Upper lobe of right lung (tissue), 1 donor: ENCODE results near the gene MTFP1. TPM values are rescaled to one million over a fixed set of nuclear protein-coding genes. Genes with fewer than 3 reads are reported as not detected.
A peak's percentile ranks its signal among the peaks of the same experiment; 100 is the strongest.

Experiments used
- ATAC-seq: fragments of 200-7000 bp; cut with Tn5 transposase; one replicate; pipeline ENCODE4 v1.9.1; 2020; ENCODE audit warnings: mild to moderate bottlenecking, moderate library complexity
- DNase-seq: peaks from one replicate; pipeline ENCODE4 v3.0.0-alpha.2; 2020
- H3K27ac ChIP-seq: fragments of 200-600 bp; one replicate; pipeline ENCODE4 v1.8.0; 2022
- H3K27me3 ChIP-seq: fragments of 200-600 bp; one replicate; pipeline ENCODE4 v1.8.0; 2022; ENCODE audit warnings: mild to moderate bottlenecking
- H3K36me3 ChIP-seq: fragments of 200-600 bp; one replicate; pipeline ENCODE4 v1.8.0; 2022
- H3K4me1 ChIP-seq: fragments of 200-600 bp; one replicate; pipeline ENCODE4 v1.8.0; 2022
- H3K4me3 ChIP-seq: fragments of 200-600 bp; one replicate; pipeline ENCODE4 v1.8.0; 2022; ENCODE audit warnings: mild to moderate bottlenecking
- H3K9me3 ChIP-seq: fragments of 200-600 bp; one replicate; pipeline ENCODE4 v1.8.0; 2022
- CTCF ChIP-seq: fragments of 200-600 bp; IDR thresholded peaks from one replicate; pipeline ENCODE4 v1.8.0; 2022; ENCODE audit warnings: antibody characterized with exemption
- intact Hi-C: fragments of 100-400 bp; cut with DNase I; formaldehyde crosslinking; loops from one replicate; pipeline ENCODE4 v1.11.0; 2022
- total RNA-seq: library from RNA; stranded (reverse); fragmentation: NEBNext Ultra II Directional; extraction: Animal tissue kit (Norgen Biotek cat#: 25700); gene quantifications from one replicate; pipeline ENCODE4 v1.2.1, GENCODE V29; 2021
- donor health status: DM: no; HTN: yes; CAD: no; lungs with severe emphysema.

MTFP1 gene
- total RNA-seq, 1 donor from 2014 or later: 11.3 TPM

GRCh38 chr22:30393322-30393680, 32.3 kb upstream of the MTFP1 start:
- no peaks in the 10 kb centered on the region for H3K9me3 ChIP-seq
- intact Hi-C loops: loop anchor here (10.0 kb wide), 1 partner anchor 288 kb away; no protein-coding TSS in a partner anchor
- H3K27me3 ChIP-seq: no peaks in the 10 kb centered on the region
- no peak overlapping the region for H3K27ac ChIP-seq
- H3K4me1 ChIP-seq: peaks cover 17% of the 10 kb centered on the region
- no peak overlapping the region for H3K4me3 ChIP-seq
- H3K36me3 ChIP-seq: no peaks in the 10 kb centered on the region
- ATAC-seq: no peak
- DNase-seq: no peak
- TF ChIP-seq CTCF: no peak

GRCh38 chr22:30393885-30394284, 31.7 kb upstream of the MTFP1 start:
- Histone ChIP-seq H3K4me1 (peaks cover 17% of the 10 kb centered on the region), H3K27me3 (no peaks in the 10 kb centered on the region), H3K9me3 (no peaks in the 10 kb centered on the region), H3K27ac (no peak overlapping the region), H3K4me3 (no peak overlapping the region), H3K36me3 (no peaks in the 10 kb centered on the region)
- intact Hi-C loops: loop anchor here (10.0 kb wide), 1 partner anchor 289 kb away; no protein-coding TSS in a partner anchor
- DNase-seq (no peak), ATAC-seq (no peak)
- TF ChIP-seq CTCF: no peak

GRCh38 chr22:30396871-30397655, 28.5 kb upstream of the MTFP1 start, which contains the start of gene SEC14L2:
SEC14L2 (plus strand) TSS chr22:30397018; CDS start chr22:30397117, 99 bp downstream.
- intact Hi-C loops: loop anchor here (10.0 kb wide), 1 partner anchor 292 kb away; no protein-coding TSS in a partner anchor
- H3K36me3 ChIP-seq: no peaks in the 10 kb centered on the region
- H3K9me3 ChIP-seq: no peaks in the 10 kb centered on the region
- no peaks in the 10 kb centered on the region for H3K27me3 ChIP-seq
- peak within 1 kb of the TSS; percentile 64 for H3K4me3 ChIP-seq
- no peak within 1 kb of the TSS for H3K27ac ChIP-seq
- peaks cover 17% of the 10 kb centered on the region for H3K4me1 ChIP-seq
- TF ChIP-seq CTCF: no peak
- DNase-seq: peak; percentile 88
- ATAC-seq: peak; percentile 82

- TF ChIP-seq CTCF: no peak
- intact Hi-C loops: loop anchor here (10.0 kb wide), 1 partner anchor 293 kb away; no protein-coding TSS in a partner anchor
- Histone ChIP-seq H3K4me1 (peaks cover 16% of the 10 kb centered on the region), H3K9me3 (no peaks in the 10 kb centered on the region), H3K27me3 (no peaks in the 10 kb centered on the region), H3K27ac (no peak overlapping the region), H3K36me3 (no peaks in the 10 kb centered on the region), H3K4me3 (peak overlapping the region; percentile 64)
- DNase-seq (no peak), ATAC-seq (no peak)
Observed at GRCh38 chr22:30397656-30398635, 27.6 kb upstream of the MTFP1 start.
